ENCODE measurements around the gene OR6N1.

Gene OR6N1

DNA sequence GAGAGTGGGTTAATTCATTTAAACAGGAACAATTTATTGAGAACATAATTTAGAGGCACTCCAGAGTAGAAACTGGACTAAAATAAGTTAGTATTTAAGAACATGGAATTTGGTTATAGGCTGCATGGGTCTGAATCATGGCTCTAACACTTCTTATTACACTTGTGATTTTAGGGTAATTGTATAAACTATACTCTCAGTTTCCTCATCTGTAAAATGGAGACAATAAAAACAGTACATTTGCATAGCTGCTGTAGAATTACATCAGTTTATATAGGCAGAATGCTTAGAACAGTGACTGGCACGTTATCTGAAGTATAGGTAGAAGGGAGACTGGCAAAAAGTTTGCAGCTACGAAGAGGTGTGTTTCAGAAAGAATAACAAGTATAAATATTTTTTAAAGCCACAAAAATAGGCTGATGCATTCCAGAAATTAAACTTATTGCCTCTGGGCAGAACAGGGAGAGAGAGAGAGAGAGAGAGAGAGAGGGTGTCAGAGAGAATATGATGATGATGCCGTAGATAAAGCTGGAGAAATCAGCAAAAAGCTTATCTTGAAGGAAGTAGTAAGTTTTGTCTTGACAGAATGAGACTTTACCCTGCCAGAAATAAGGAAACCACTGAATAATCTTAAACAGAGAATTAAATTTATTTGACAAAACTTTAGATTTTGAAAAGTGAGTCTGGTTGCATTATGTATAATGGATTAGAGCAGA is 43.3 kb downstream of the OR6N1 start:
- TF ChIP-seq, protein P1, sequence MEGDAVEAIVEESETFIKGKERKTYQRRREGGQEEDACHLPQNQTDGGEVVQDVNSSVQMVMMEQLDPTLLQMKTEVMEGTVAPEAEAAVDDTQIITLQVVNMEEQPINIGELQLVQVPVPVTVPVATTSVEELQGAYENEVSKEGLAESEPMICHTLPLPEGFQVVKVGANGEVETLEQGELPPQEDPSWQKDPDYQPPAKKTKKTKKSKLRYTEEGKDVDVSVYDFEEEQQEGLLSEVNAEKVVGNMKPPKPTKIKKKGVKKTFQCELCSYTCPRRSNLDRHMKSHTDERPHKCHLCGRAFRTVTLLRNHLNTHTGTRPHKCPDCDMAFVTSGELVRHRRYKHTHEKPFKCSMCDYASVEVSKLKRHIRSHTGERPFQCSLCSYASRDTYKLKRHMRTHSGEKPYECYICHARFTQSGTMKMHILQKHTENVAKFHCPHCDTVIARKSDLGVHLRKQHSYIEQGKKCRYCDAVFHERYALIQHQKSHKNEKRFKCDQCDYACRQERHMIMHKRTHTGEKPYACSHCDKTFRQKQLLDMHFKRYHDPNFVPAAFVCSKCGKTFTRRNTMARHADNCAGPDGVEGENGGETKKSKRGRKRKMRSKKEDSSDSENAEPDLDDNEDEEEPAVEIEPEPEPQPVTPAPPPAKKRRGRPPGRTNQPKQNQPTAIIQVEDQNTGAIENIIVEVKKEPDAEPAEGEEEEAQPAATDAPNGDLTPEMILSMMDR (IDR thresholded peaks at IDR 0.05; ENCODE audit: low read depth, low read length), result no peak
- TF ChIP-seq, protein P2, sequence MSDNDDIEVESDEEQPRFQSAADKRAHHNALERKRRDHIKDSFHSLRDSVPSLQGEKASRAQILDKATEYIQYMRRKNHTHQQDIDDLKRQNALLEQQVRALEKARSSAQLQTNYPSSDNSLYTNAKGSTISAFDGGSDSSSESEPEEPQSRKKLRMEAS (IDR thresholded peaks at IDR 0.05; ENCODE audit: low read depth, low read length), result no peak
- TF ChIP-seq MYC (IDR thresholded peaks at IDR 0.05; ENCODE audit: low read depth, low read length) (no peak), POLR2A (IDR thresholded peaks at IDR 0.05; ENCODE audit: extremely low read depth, insufficient read length) (no peak)
- H3K4me3 ChIP-seq (ENCODE audit: low read depth, low read length), result no peak overlapping the region
- no peak for DNase-seq (ENCODE audit: low read depth)

DNA sequence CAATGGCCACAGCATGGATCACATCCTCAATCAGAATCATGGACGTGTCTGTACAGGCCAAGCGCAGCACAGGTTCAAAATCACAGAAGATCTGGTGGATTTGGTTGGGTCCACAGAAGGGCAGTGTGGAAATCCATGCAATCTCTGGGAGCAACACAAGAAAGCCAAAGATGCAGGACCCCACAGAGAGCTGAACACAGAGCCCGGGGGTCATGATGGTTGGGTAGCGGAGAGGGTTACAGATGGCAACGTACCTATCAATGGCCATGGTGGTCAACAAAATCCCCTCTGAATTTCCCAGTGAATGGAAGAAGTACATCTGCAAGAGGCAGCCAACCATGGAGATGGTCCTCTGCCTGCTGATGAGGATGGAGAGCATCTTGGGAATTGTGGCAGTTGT is 47.6 kb downstream of the OR6N1 start:
- no peak for DNase-seq (ENCODE audit: low read depth)
- TF ChIP-seq POLR2A (IDR thresholded peaks at IDR 0.05; ENCODE audit: extremely low read depth, insufficient read length) (no peak), MYC (IDR thresholded peaks at IDR 0.05; ENCODE audit: low read depth, low read length) (no peak)
- TF ChIP-seq, protein P1 (IDR thresholded peaks at IDR 0.05; ENCODE audit: low read depth, low read length), result no peak
- TF ChIP-seq, protein P2 (IDR thresholded peaks at IDR 0.05; ENCODE audit: low read depth, low read length), result no peak
- no peak overlapping the region for H3K4me3 ChIP-seq (ENCODE audit: low read depth, low read length)

DNA sequence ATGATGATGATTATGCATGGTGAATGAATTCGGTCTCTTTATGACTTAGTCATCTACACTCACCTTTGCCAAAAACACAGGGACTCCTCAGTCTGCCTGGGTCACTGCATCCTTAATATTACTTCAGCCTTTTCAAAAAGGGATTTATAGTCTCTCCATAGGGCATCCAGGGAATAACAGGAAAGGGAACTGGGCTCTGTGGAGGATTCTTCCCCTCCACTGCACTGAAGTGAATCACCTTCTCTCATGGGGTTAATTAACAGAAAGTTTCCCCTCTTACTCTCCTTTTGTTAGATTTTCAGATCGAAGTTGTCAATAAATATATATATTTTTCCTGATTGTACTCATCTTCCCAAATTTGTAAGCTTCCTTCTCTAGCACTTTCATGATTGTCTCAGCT is 51.4 kb downstream of the OR6N1 start, which contains the start of gene OR6K3:
Gene OR6K3, minus strand, starts transcription at position 101 of the 400 bp plus-strand sequence. CDS start 2,605 bp downstream, outside the sequence.
- H3K4me3 ChIP-seq (ENCODE audit: low read depth, low read length), result no peak within 1 kb of the TSS
- TF ChIP-seq POLR2A (IDR thresholded peaks at IDR 0.05; ENCODE audit: extremely low read depth, insufficient read length), result no peak
- no peak for DNase-seq (ENCODE audit: low read depth)

DNA sequence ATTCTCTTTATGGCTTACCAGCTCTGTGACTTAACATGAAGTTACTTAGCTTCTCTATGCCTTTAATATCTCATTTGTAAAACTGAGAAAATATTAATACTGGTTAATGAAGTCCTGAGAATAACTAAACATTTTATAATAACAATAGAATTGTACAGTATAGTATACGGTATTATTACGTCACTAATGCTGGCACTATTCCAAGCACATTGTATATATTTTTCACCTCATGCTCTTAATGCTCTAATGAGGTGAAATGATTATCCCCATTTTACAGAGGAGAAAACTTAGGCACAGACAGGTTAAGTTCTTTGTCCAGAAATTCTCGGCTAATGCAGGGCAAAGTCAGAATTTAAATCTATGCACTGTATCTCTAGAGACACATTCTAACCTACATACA is 52.3 kb downstream of the OR6N1 start:
- DNase-seq (ENCODE audit: low read depth), result no peak
- H3K4me3 ChIP-seq (ENCODE audit: low read depth, low read length), result no peak overlapping the region
- TF ChIP-seq, protein P2 (IDR thresholded peaks at IDR 0.05; ENCODE audit: low read depth, low read length), result no peak
- no peak for TF ChIP-seq MYC (IDR thresholded peaks at IDR 0.05; ENCODE audit: low read depth, low read length)
- TF ChIP-seq POLR2A (IDR thresholded peaks at IDR 0.05; ENCODE audit: extremely low read depth, insufficient read length), result no peak
- TF ChIP-seq, protein P1 (IDR thresholded peaks at IDR 0.05; ENCODE audit: low read depth, low read length), result no peak

DNA sequence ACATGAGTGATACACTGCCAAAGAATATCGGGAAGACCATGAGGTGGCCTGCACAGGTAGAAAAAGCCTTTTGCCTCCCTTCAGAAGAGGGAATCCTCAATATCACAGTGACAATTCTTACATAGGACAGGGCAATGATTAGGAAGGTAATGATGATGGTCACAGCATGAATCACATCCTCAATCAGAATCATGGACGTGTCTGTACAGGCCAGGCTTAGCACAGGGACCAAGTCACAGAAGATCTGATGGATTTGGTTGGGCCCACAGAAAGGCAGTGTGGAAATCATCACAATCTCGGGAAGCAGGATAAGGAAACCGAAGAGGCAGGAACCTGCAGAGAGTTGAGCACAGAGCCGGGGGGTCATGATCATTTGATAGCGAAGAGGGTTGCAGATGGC is 54.7 kb downstream of the OR6N1 start:
- TF ChIP-seq, protein P1 (IDR thresholded peaks at IDR 0.05; ENCODE audit: low read depth, low read length), result no peak
- TF ChIP-seq POLR2A (IDR thresholded peaks at IDR 0.05; ENCODE audit: extremely low read depth, insufficient read length) (no peak), MYC (IDR thresholded peaks at IDR 0.05; ENCODE audit: low read depth, low read length) (no peak)
- TF ChIP-seq, protein P2 (IDR thresholded peaks at IDR 0.05; ENCODE audit: low read depth, low read length), result no peak
- H3K4me3 ChIP-seq (ENCODE audit: low read depth, low read length), result no peak overlapping the region
- DNase-seq (ENCODE audit: low read depth), result no peak

DNA sequence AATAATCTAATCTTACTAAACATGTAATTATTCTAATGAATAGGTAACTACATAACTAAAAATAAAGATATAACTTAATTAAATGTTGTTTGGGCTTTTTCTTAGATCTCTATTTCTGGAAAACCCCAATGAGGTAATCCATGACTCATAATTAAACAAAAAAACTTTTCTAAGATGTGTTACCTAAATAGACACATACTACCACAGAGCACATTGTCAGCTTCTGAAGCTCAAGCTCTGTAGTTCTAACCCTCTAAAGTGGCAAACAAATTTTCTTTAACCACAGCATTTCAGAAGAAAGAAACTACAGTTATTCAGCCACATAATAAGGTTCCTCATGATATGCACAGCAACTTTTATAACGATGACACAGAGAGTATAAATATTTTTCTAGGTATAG is 55.7 kb downstream of the OR6N1 start:
- DNase-seq (ENCODE audit: low read depth), result no peak
- TF ChIP-seq, protein P1 (IDR thresholded peaks at IDR 0.05; ENCODE audit: low read depth, low read length), result no peak
- no peak for TF ChIP-seq POLR2A (IDR thresholded peaks at IDR 0.05; ENCODE audit: extremely low read depth, insufficient read length)
- TF ChIP-seq, protein P2 (IDR thresholded peaks at IDR 0.05; ENCODE audit: low read depth, low read length), result no peak
- no peak for TF ChIP-seq MYC (IDR thresholded peaks at IDR 0.05; ENCODE audit: low read depth, low read length)
- H3K4me3 ChIP-seq (ENCODE audit: low read depth, low read length), result no peak overlapping the region

All from NB4 (cell line).